Lower lobe of right lung (tissue), 2 donors: ENCODE data around the gene PSMD5. TPM values are rescaled to one million over a fixed set of nuclear protein-coding genes. Genes with fewer than 3 reads are reported as not detected.

ENCODE experiments used
- ATAC-seq, 2 donors: fragments of 200-7000 bp; cut with Tn5 transposase; one replicate each; pipeline ENCODE4 v1.9.1; 2020 to 2022; ENCODE audit warnings: mild to moderate bottlenecking in 2 of 2, moderate library complexity in 2 of 2
- DNase-seq: peaks from one replicate; pipeline ENCODE4 v3.0.0-alpha.2; 2020
- H3K27ac ChIP-seq: fragments of 200-600 bp; one replicate; pipeline ENCODE4 v1.8.0; 2022
- H3K27me3 ChIP-seq: fragments of 200-600 bp; one replicate; pipeline ENCODE4 v1.8.0; 2022; ENCODE audit warnings: low read depth
- H3K36me3 ChIP-seq: fragments of 200-600 bp; one replicate; pipeline ENCODE4 v1.8.0; 2022; ENCODE audit warnings: mild to moderate bottlenecking
- H3K4me1 ChIP-seq: fragments of 200-600 bp; one replicate; pipeline ENCODE4 v1.8.0; 2022
- H3K4me3 ChIP-seq: fragments of 200-600 bp; one replicate; pipeline ENCODE4 v1.8.0; 2022; ENCODE audit warnings: mild to moderate bottlenecking
- H3K9me3 ChIP-seq: fragments of 200-600 bp; one replicate; pipeline ENCODE4 v1.8.0; 2022
- CTCF ChIP-seq: fragments of 200-600 bp; IDR thresholded peaks from one replicate; pipeline ENCODE4 v1.8.0; 2022; ENCODE audit warnings: antibody characterized with exemption, mild to moderate bottlenecking
- intact Hi-C: fragments of 100-400 bp; cut with DNase I; formaldehyde crosslinking; loops from one replicate; pipeline ENCODE4 v1.11.0; 2022
- total RNA-seq: library from RNA; stranded (reverse); fragmentation: NEBNext Ultra II Directional; extraction: Animal tissue kit (Norgen Biotek cat#: 25700); gene quantifications from one replicate; pipeline ENCODE4 v1.2.1, GENCODE V29; 2021
- donor health status: DM: no; HTN: yes; CAD: no; lungs with severe emphysema.

PSMD5 gene
- total RNA-seq, 1 donor from 2014 or later: 34.1 TPM

GRCh38 chr9:120876842-120877240 lies 34.1 kb upstream of the PSMD5 start, which contains the start of gene PHF19:
PHF19 (minus strand) TSS chr9:120877188; CDS start chr9:120874741, 2,447 bp downstream.
- Histone ChIP-seq H3K27ac (peak within 1 kb of the TSS; percentile 89), H3K4me1 (peaks cover 12% of the 10 kb centered on the region), H3K36me3 (peaks cover 12% of the 10 kb centered on the region), H3K9me3 (no peaks in the 10 kb centered on the region), H3K4me3 (peak within 1 kb of the TSS; percentile 82), H3K27me3 (no peaks in the 10 kb centered on the region)
- intact Hi-C loops: no loop called here
- TF ChIP-seq CTCF: no peak
- ATAC-seq (peak; percentile 5 to 25), DNase-seq (peak; percentile 49)

- DNase-seq (peak; percentile 86), ATAC-seq (peak; percentile 82 to 87)
- Histone ChIP-seq H3K27ac (peak overlapping the region; percentile 89), H3K9me3 (no peaks in the 10 kb centered on the region), H3K36me3 (peaks cover 12% of the 10 kb centered on the region), H3K4me1 (peaks cover 12% of the 10 kb centered on the region), H3K27me3 (no peaks in the 10 kb centered on the region), H3K4me3 (peak overlapping the region; percentile 82)
- intact Hi-C loops: no loop called here
- TF ChIP-seq CTCF: no peak
These were observed 33.5 kb upstream of the PSMD5 start for GRCh38 chr9:120875954-120876841.

- Histone ChIP-seq H3K4me1 (peaks cover 12% of the 10 kb centered on the region), H3K36me3 (peaks cover 12% of the 10 kb centered on the region), H3K9me3 (no peaks in the 10 kb centered on the region), H3K27me3 (no peaks in the 10 kb centered on the region), H3K4me3 (peak overlapping the region; percentile 82), H3K27ac (peak overlapping the region; percentile 89)
- intact Hi-C loops: no loop called here
- TF ChIP-seq CTCF: no peak
- ATAC-seq (no peak), DNase-seq (no peak)
These were observed 32.9 kb upstream of the PSMD5 start for GRCh38 chr9:120875643-120875953.

GRCh38 chr9:120875195-120875565 lies 32.5 kb upstream of the PSMD5 start:
- ATAC-seq (no peak), DNase-seq (no peak)
- Histone ChIP-seq H3K4me3 (peak overlapping the region; percentile 82), H3K27ac (peak overlapping the region; percentile 89), H3K36me3 (peaks cover 12% of the 10 kb centered on the region), H3K27me3 (no peaks in the 10 kb centered on the region), H3K9me3 (no peaks in the 10 kb centered on the region), H3K4me1 (peaks cover 12% of the 10 kb centered on the region)
- intact Hi-C loops: no loop called here
- no peak for TF ChIP-seq CTCF

GRCh38 chr9:120874226-120875194 lies 31.8 kb upstream of the PSMD5 start:
- TF ChIP-seq CTCF: no peak
- DNase-seq: no peak
- H3K9me3 ChIP-seq: no peaks in the 10 kb centered on the region
- intact Hi-C loops: no loop called here
- no peaks in the 10 kb centered on the region for H3K27me3 ChIP-seq
- H3K36me3 ChIP-seq: peaks cover 12% of the 10 kb centered on the region
- no peak overlapping the region for H3K27ac ChIP-seq
- no peak overlapping the region for H3K4me3 ChIP-seq
- H3K4me1 ChIP-seq: peaks cover 14% of the 10 kb centered on the region
- ATAC-seq: no peak
